GM12873 (cell line): Measurements from ENCODE around the gene BCR.

ENCODE experiments used
- CTCF ChIP-seq: IDR thresholded peaks from 2 replicates; pipeline ENCODE4 v1.5.1; 2012; ENCODE audit warnings: low read depth, mild to moderate bottlenecking, moderate library complexity, low read length, control low read depth; ENCODE audit not compliant: insufficient read depth; ENCODE audit errors: missing control alignments

Gene BCR

GRCh38 chr22:23217171-23218052, 37.1 kb downstream of the BCR start:
- TF ChIP-seq CTCF: no peak

GRCh38 chr22:23218053-23218866, 38.0 kb downstream of the BCR start:
- no peak for TF ChIP-seq CTCF

GRCh38 chr22:23218867-23219251, 38.5 kb downstream of the BCR start:
- TF ChIP-seq CTCF: no peak

GRCh38 chr22:23219317-23219716, 39.0 kb downstream of the BCR start:
- TF ChIP-seq CTCF: no peak

GRCh38 chr22:23219822-23220484, 39.6 kb downstream of the BCR start:
- TF ChIP-seq CTCF: no peak

- TF ChIP-seq CTCF: no peak
These were observed 40.4 kb downstream of the BCR start for GRCh38 chr22:23220485-23221350.
